Vein endothelial cell (primary cell): ENCODE measurements around the gene ALG6. TPM values are rescaled to one million over a fixed set of nuclear protein-coding genes. Genes with fewer than 3 reads are reported as not detected.

Source experiments
- small RNA-seq: library from RNA; depleted of rRNA; stranded (forward); fragments of <200 nt; gene quantifications from one replicate; pipeline ENCODE3, GENCODE V24; 2012
- total RNA-seq: library from RNA; depleted of rRNA; stranded (reverse); fragments of >200 nt; gene quantifications from 2 replicates; pipeline ENCODE4 v1.2.3, GENCODE V29; 2012

The ALG6 gene
- 11.8 and 12.8 TPM in 2 replicates for total RNA-seq

GRCh38 chr1:63367215-63368103 lies at the start of gene ALG6:
Gene ALG6, plus strand, starts transcription at chr1:63367627. Its CDS starts 3,351 bp downstream, at chr1:63370978.

GRCh38 chr1:63322114-63322943 lies 45.1 kb upstream of the ALG6 start, which contains the start of gene FOXD3:
Gene FOXD3, plus strand, starts transcription at chr1:63322567. Its CDS starts 492 bp downstream, at chr1:63323059.

Small RNA genes within 50 kb of the gene (small RNA-seq; reads per million reads assigned to genes)
- not detected for gene MIR6068
- gene RF00019, result not detected

Other genes starting within 250 kb of the ALG6 start
- not detected in 2 replicates for gene FOXD3, start 45.1 kb upstream of the ALG6 start, total RNA-seq
- gene ITGB3BP, start 155.6 kb downstream of the ALG6 start, total RNA-seq, result 17.0 and 19.4 TPM in 2 replicates
- gene EFCAB7, start 155.9 kb downstream of the ALG6 start, total RNA-seq, result 4.0 and 6.9 TPM in 2 replicates
- gene PGM1, start 225.8 kb downstream of the ALG6 start, total RNA-seq, result 21.2 and 23.2 TPM in 2 replicates